ENCODE measurements around the gene XYLT1. TPM values are rescaled to one million over a fixed set of nuclear protein-coding genes. Genes with fewer than 3 reads are reported as not detected.

Gene XYLT1
- total RNA-seq, 1 experiment from 2014 or later, result 25.0 TPM

DNA sequence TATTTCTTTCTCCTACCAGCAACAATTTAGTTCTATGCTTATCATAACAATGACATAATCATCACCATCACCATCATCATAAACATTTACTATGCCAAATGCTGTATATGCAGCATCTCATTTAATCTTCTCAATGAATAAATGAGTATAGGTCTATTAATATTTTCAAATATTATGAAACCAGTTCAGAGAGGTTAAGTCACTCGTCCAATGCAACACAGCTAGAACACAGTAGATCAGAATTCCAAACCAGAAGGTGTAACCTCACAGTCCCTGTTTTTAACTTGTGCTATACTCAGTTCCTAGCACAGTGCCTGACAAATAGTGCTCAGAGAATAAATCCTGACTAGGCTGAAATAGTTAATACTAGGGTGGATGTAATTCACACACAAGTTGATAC is 314.8 kb downstream of the XYLT1 start:
- Mint-ChIP-seq H3K4me1 (peaks cover 14% of the 10 kb centered on the region), H3K27ac (no peak overlapping the region), H3K9me3 (no peaks in the 10 kb centered on the region), H3K27me3 (ENCODE audit: low read depth) (no peaks in the 10 kb centered on the region), H3K36me3 (no peaks in the 10 kb centered on the region), H3K4me3 (no peak overlapping the region)
- TF ChIP-seq JUN (CRISPR knock-in tag; IDR thresholded peaks at IDR 0.05), result no peak
- TF ChIP-seq, protein P1, sequence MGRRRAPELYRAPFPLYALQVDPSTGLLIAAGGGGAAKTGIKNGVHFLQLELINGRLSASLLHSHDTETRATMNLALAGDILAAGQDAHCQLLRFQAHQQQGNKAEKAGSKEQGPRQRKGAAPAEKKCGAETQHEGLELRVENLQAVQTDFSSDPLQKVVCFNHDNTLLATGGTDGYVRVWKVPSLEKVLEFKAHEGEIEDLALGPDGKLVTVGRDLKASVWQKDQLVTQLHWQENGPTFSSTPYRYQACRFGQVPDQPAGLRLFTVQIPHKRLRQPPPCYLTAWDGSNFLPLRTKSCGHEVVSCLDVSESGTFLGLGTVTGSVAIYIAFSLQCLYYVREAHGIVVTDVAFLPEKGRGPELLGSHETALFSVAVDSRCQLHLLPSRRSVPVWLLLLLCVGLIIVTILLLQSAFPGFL (CRISPR knock-in tag; IDR thresholded peaks at IDR 0.05; ENCODE audit: borderline replicate concordance), result no peak
- TF ChIP-seq TEAD1 (CRISPR knock-in tag; IDR thresholded peaks at IDR 0.05), result no peak
- TF ChIP-seq ZNF138 (CRISPR knock-in tag; conservative IDR thresholded peaks at IDR 0.05), result no peak
- no peak for TF ChIP-seq ESRRA (CRISPR knock-in tag; IDR thresholded peaks at IDR 0.05; ENCODE audit: borderline replicate concordance)
- TF ChIP-seq HMGA2 (CRISPR knock-in tag; IDR thresholded peaks at IDR 0.05), result no peak
- TF ChIP-seq, protein P2, sequence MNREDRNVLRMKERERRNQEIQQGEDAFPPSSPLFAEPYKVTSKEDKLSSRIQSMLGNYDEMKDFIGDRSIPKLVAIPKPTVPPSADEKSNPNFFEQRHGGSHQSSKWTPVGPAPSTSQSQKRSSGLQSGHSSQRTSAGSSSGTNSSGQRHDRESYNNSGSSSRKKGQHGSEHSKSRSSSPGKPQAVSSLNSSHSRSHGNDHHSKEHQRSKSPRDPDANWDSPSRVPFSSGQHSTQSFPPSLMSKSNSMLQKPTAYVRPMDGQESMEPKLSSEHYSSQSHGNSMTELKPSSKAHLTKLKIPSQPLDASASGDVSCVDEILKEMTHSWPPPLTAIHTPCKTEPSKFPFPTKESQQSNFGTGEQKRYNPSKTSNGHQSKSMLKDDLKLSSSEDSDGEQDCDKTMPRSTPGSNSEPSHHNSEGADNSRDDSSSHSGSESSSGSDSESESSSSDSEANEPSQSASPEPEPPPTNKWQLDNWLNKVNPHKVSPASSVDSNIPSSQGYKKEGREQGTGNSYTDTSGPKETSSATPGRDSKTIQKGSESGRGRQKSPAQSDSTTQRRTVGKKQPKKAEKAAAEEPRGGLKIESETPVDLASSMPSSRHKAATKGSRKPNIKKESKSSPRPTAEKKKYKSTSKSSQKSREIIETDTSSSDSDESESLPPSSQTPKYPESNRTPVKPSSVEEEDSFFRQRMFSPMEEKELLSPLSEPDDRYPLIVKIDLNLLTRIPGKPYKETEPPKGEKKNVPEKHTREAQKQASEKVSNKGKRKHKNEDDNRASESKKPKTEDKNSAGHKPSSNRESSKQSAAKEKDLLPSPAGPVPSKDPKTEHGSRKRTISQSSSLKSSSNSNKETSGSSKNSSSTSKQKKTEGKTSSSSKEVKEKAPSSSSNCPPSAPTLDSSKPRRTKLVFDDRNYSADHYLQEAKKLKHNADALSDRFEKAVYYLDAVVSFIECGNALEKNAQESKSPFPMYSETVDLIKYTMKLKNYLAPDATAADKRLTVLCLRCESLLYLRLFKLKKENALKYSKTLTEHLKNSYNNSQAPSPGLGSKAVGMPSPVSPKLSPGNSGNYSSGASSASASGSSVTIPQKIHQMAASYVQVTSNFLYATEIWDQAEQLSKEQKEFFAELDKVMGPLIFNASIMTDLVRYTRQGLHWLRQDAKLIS (CRISPR knock-in tag; IDR thresholded peaks at IDR 0.05; ENCODE audit: borderline replicate concordance), result no peak
- ChIA-PET CTCF (no interaction called here), POLR2A (no interaction called here)
- DNase-seq (ENCODE audit: low spot score) (no peak), ATAC-seq (no peak)

DNA sequence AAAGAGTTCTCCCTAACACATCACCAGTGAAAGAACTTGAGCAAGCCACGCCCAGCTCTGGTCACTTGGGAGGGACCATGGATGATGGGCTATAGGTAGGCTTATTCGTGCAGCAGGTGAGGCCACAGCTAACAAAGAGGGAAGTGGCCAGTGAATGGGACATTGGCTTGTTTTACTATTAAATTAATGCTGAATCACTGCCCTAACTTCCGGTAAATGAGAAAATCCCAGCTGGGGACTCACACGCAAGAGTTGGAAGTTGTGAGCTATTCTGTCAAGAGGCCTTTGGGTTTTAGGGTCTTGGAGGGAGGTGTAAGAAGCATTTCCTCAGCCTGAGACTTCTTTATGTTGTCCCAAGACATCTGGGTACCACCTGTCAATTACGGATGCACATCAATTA is 315.3 kb downstream of the XYLT1 start:
- no peak for ATAC-seq
- CTCF ChIA-PET, result interaction anchor here (2.1 kb wide), 1 partner anchor 39 kb away, joined by 8 read pairs; no protein-coding TSS in a partner anchor
- no peaks in the 10 kb centered on the region for H3K27me3 Mint-ChIP-seq (ENCODE audit: low read depth)
- TF ChIP-seq CBFB (CRISPR knock-in tag; IDR thresholded peaks at IDR 0.05; ENCODE audit: low read depth) (no peak), NR2C2 (CRISPR knock-in tag; IDR thresholded peaks at IDR 0.05) (no peak), USF2 (CRISPR knock-in tag; IDR thresholded peaks at IDR 0.05) (no peak), JAZF1 (CRISPR knock-in tag; IDR thresholded peaks at IDR 0.05) (no peak), IRF2 (CRISPR knock-in tag; IDR thresholded peaks at IDR 0.05; ENCODE audit: borderline replicate concordance, low read depth) (no peak), GABPB1 (CRISPR knock-in tag; IDR thresholded peaks at IDR 0.05) (no peak), HMGXB4 (CRISPR knock-in tag; IDR thresholded peaks at IDR 0.05) (no peak), SMAD3 (CRISPR knock-in tag; IDR thresholded peaks at IDR 0.05; ENCODE audit: borderline replicate concordance) (no peak), RORB (CRISPR knock-in tag; IDR thresholded peaks at IDR 0.05) (no peak)
- TF ChIP-seq, protein P3, sequence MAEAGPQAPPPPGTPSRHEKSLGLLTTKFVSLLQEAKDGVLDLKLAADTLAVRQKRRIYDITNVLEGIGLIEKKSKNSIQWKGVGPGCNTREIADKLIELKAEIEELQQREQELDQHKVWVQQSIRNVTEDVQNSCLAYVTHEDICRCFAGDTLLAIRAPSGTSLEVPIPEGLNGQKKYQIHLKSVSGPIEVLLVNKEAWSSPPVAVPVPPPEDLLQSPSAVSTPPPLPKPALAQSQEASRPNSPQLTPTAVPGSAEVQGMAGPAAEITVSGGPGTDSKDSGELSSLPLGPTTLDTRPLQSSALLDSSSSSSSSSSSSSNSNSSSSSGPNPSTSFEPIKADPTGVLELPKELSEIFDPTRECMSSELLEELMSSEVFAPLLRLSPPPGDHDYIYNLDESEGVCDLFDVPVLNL (CRISPR knock-in tag; IDR thresholded peaks at IDR 0.05; ENCODE audit: borderline replicate concordance, low read depth), result no peak
- TF ChIP-seq, protein P4, sequence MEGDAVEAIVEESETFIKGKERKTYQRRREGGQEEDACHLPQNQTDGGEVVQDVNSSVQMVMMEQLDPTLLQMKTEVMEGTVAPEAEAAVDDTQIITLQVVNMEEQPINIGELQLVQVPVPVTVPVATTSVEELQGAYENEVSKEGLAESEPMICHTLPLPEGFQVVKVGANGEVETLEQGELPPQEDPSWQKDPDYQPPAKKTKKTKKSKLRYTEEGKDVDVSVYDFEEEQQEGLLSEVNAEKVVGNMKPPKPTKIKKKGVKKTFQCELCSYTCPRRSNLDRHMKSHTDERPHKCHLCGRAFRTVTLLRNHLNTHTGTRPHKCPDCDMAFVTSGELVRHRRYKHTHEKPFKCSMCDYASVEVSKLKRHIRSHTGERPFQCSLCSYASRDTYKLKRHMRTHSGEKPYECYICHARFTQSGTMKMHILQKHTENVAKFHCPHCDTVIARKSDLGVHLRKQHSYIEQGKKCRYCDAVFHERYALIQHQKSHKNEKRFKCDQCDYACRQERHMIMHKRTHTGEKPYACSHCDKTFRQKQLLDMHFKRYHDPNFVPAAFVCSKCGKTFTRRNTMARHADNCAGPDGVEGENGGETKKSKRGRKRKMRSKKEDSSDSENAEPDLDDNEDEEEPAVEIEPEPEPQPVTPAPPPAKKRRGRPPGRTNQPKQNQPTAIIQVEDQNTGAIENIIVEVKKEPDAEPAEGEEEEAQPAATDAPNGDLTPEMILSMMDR (IDR thresholded peaks at IDR 0.05), result no peak
- TF ChIP-seq, protein P5, sequence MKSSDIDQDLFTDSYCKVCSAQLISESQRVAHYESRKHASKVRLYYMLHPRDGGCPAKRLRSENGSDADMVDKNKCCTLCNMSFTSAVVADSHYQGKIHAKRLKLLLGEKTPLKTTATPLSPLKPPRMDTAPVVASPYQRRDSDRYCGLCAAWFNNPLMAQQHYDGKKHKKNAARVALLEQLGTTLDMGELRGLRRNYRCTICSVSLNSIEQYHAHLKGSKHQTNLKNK (CRISPR knock-in tag; IDR thresholded peaks at IDR 0.05), result no peak
- TF ChIP-seq, protein P6, sequence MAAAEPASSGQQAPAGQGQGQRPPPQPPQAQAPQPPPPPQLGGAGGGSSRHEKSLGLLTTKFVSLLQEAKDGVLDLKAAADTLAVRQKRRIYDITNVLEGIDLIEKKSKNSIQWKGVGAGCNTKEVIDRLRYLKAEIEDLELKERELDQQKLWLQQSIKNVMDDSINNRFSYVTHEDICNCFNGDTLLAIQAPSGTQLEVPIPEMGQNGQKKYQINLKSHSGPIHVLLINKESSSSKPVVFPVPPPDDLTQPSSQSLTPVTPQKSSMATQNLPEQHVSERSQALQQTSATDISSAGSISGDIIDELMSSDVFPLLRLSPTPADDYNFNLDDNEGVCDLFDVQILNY (CRISPR knock-in tag; IDR thresholded peaks at IDR 0.05), result no peak

More for the DNA sequence above, 315.3 kb downstream of the XYLT1 start:
- Mint-ChIP-seq H3K27ac (no peak overlapping the region), H3K36me3 (no peaks in the 10 kb centered on the region), H3K4me3 (no peak overlapping the region), H3K4me1 (peaks cover 9% of the 10 kb centered on the region), H3K9me3 (no peaks in the 10 kb centered on the region)
- DNase-seq (ENCODE audit: low spot score), result no peak
- POLR2A ChIA-PET, result no interaction called here
